Thyroid gland (tissue), 4 donors: ENCODE results near the gene TRPM6.

Experiments
- POLR2A ChIP-seq, 2 donors: fragments of 450-650 bp; IDR thresholded peaks; one replicate each; pipeline ENCODE4 v1.6.1; 2017; ENCODE audit warnings: antibody characterized with exemption in 2 of 2, mild to moderate bottlenecking in 2 of 2, moderate library complexity in 1 of 2
- TF ChIP-seq, protein P1 (sequence below), 6 experiments: fragments of 200-600 bp in 3 of 6; fragments of 450-650 bp in 3 of 6; sonication (generic) in 3 of 6; IDR thresholded peaks; one replicate each; pipeline ENCODE4 v1.5.1; 2016 to 2019; ENCODE audit warnings: antibody characterized with exemption in 6 of 6, mild to moderate bottlenecking in 2 of 6, inconsistent platforms in 1 of 6, moderate library complexity in 1 of 6

DNA sequence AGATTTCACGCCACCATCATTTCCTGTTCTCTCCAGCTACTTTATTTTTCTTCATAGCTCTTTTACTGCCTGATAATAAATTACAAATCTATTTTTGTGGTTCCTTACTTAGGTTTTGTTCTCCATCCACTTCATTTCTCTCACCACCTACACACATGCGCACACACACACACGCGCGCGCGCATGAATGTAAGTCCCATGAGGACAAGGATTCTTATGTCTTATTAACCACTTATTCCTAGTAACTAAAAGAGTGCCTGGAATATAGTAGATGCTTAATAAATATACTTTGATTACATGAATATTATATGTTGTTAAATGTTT is 116.5 kb downstream of the TRPM6 start:
- TF ChIP-seq, protein P1, sequence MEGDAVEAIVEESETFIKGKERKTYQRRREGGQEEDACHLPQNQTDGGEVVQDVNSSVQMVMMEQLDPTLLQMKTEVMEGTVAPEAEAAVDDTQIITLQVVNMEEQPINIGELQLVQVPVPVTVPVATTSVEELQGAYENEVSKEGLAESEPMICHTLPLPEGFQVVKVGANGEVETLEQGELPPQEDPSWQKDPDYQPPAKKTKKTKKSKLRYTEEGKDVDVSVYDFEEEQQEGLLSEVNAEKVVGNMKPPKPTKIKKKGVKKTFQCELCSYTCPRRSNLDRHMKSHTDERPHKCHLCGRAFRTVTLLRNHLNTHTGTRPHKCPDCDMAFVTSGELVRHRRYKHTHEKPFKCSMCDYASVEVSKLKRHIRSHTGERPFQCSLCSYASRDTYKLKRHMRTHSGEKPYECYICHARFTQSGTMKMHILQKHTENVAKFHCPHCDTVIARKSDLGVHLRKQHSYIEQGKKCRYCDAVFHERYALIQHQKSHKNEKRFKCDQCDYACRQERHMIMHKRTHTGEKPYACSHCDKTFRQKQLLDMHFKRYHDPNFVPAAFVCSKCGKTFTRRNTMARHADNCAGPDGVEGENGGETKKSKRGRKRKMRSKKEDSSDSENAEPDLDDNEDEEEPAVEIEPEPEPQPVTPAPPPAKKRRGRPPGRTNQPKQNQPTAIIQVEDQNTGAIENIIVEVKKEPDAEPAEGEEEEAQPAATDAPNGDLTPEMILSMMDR (IDR thresholded peaks at IDR 0.05): no peak
- TF ChIP-seq POLR2A (IDR thresholded peaks at IDR 0.05): no peak
